ENCODE data around the gene KLHL11. TPM values are rescaled to one million over a fixed set of nuclear protein-coding genes. Genes with fewer than 3 reads are reported as not detected.

KLHL11 gene
- total RNA-seq, 1 donor from 2014 or later: 15.8 TPM

GRCh38 chr17:41812381-41813151 lies 52.7 kb downstream of the KLHL11 start, which contains the start of gene FKBP10:
Gene FKBP10 (plus strand): TSS chr17:41813004. CDS start chr17:41813035, 31 bp downstream.
- no peak for DNase-seq (ENCODE audit: extremely low read depth, low read depth, low spot score)

GRCh38 chr17:41811549-41812380 lies 53.5 kb downstream of the KLHL11 start, which contains the start of gene P3H4:
Gene P3H4 (minus strand): TSS chr17:41811949. CDS start chr17:41811915, 34 bp downstream.
- no peak for DNase-seq (ENCODE audit: extremely low read depth, low read depth, low spot score)

- DNase-seq (ENCODE audit: extremely low read depth, low read depth, low spot score): no peak
Measured at GRCh38 chr17:41810659-41811548, 54.3 kb downstream of the KLHL11 start.

GRCh38 chr17:41806685-41807445 lies 58.4 kb downstream of the KLHL11 start:
- DNase-seq (ENCODE audit: extremely low read depth, low read depth, low spot score): no peak

Other genes starting within 250 kb of the KLHL11 start
- gene KRT17, start 240.8 kb downstream of the KLHL11 start, total RNA-seq: 2.7 TPM in 1 of 2 replicates, not detected in the other
- gene EIF1, start 176.5 kb downstream of the KLHL11 start, total RNA-seq: 229 and 367 TPM in 2 replicates
- not detected in 2 replicates for gene GAST, start 153.1 kb downstream of the KLHL11 start, total RNA-seq
- 0.99 TPM in 1 of 2 replicates, not detected in the other for gene HAP1, start 130.8 kb downstream of the KLHL11 start, total RNA-seq
- gene JUP, start 78.7 kb downstream of the KLHL11 start, total RNA-seq: 535 and 764 TPM in 2 replicates
- gene P3H4, start 53.5 kb downstream of the KLHL11 start, total RNA-seq: 63.0 and 85.1 TPM in 2 replicates
- 230 and 241 TPM in 2 replicates for gene FKBP10, start 52.4 kb downstream of the KLHL11 start, total RNA-seq
- gene NT5C3B, start 29.2 kb downstream of the KLHL11 start, total RNA-seq: 52.7 and 69.1 TPM in 2 replicates
- not detected in 2 replicates for gene KLHL10, start 27.6 kb downstream of the KLHL11 start, total RNA-seq
- gene ACLY, start 53.5 kb upstream of the KLHL11 start, total RNA-seq: 286 and 388 TPM in 2 replicates
- 0.15 and 0.58 TPM in 2 replicates for gene ODAD4, start 65.2 kb upstream of the KLHL11 start, total RNA-seq
- 79.3 and 97.1 TPM in 2 replicates for gene CNP, start 101.4 kb upstream of the KLHL11 start, total RNA-seq
- 76.2 and 77.3 TPM in 2 replicates for gene DNAJC7, start 152.0 kb upstream of the KLHL11 start, total RNA-seq
- 90.9 and 95.7 TPM in 2 replicates for gene NKIRAS2, start 154.7 kb upstream of the KLHL11 start, total RNA-seq
- 0.70 TPM in 1 of 2 replicates, not detected in the other for gene C17orf113, start 185.2 kb upstream of the KLHL11 start, total RNA-seq
- gene ZNF385C, start 233.1 kb upstream of the KLHL11 start, total RNA-seq: not detected in 2 replicates
- gene DHX58, start 247.3 kb upstream of the KLHL11 start, total RNA-seq: 6.5 and 11.3 TPM in 2 replicates